Suprapubic skin (tissue), 4 donors: ENCODE results near the gene ZSWIM8.

Source experiments
- EP300 ChIP-seq: sonication (generic); formaldehyde crosslinking; IDR thresholded peaks from one replicate; pipeline ENCODE4 v1.6.1; 2017; ENCODE audit warnings: antibody characterized with exemption
- POLR2A ChIP-seq, 2 donors: fragments of 450-650 bp; IDR thresholded peaks; one replicate each; pipeline ENCODE4 v1.6.1; 2017; ENCODE audit warnings: antibody characterized with exemption in 2 of 2, mild to moderate bottlenecking in 2 of 2, moderate library complexity in 2 of 2
- POLR2AphosphoS5 ChIP-seq, 3 donors: sonication (generic); formaldehyde crosslinking; IDR thresholded peaks; one replicate each; pipeline ENCODE4 v1.6.1; 2017; ENCODE audit warnings: antibody characterized with exemption in 3 of 3
- TF ChIP-seq, protein P1 (sequence below), 2 donors: fragments of 200-600 bp in 1 of 2; fragments of 450-650 bp in 1 of 2; sonication (generic) in 1 of 2; IDR thresholded peaks; one replicate each; pipeline ENCODE4 v1.5.1; 2016 to 2019; ENCODE audit warnings: antibody characterized with exemption in 2 of 2, mild to moderate bottlenecking in 1 of 2, moderate library complexity in 1 of 2

DNA sequence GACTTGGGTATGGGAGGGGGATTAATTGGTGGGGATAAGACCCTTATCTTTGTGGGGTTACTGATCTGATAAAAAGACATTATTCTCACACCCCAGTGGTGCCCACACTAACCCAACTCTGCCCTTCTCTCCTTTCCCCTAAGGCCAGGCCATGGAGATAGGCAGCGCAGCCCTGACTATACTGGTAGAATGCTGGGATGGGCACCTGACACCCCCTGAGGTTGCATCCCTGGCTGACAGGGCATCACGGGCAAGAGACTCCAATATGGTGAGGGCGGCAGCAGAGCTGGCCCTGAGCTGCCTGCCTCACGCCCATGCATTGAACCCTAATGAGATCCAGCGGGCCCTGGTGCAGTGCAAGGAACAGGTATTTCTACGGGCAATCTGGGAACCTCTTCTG lies 12.7 kb downstream of the ZSWIM8 start:
- TF ChIP-seq POLR2AphosphoS5 (IDR thresholded peaks at IDR 0.05) (no peak), EP300 (no peak), POLR2A (IDR thresholded peaks at IDR 0.05) (no peak)
- TF ChIP-seq, protein P1, sequence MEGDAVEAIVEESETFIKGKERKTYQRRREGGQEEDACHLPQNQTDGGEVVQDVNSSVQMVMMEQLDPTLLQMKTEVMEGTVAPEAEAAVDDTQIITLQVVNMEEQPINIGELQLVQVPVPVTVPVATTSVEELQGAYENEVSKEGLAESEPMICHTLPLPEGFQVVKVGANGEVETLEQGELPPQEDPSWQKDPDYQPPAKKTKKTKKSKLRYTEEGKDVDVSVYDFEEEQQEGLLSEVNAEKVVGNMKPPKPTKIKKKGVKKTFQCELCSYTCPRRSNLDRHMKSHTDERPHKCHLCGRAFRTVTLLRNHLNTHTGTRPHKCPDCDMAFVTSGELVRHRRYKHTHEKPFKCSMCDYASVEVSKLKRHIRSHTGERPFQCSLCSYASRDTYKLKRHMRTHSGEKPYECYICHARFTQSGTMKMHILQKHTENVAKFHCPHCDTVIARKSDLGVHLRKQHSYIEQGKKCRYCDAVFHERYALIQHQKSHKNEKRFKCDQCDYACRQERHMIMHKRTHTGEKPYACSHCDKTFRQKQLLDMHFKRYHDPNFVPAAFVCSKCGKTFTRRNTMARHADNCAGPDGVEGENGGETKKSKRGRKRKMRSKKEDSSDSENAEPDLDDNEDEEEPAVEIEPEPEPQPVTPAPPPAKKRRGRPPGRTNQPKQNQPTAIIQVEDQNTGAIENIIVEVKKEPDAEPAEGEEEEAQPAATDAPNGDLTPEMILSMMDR (IDR thresholded peaks at IDR 0.05) = no peak
